HG03521 (cell line): ENCODE measurements around the gene DNAJC22.
"Not testable (repeated sequence)": the region's sequence is repeated elsewhere in the genome, so short reads cannot be mapped to it uniquely, and the experiment has no call there.

Experiments
- ATAC-seq: cut with Tn5 transposase; IDR thresholded peaks from one replicate; pipeline ENCODE4 v1.9.1; 2021; ENCODE audit warnings: mild to moderate bottlenecking, moderate library complexity; ENCODE audit not compliant: unreplicated experiment

The DNAJC22 gene

GRCh38 chr12:49330631-49331379 lies 15.9 kb upstream of the DNAJC22 start:
- ATAC-seq: no peak

GRCh38 chr12:49331380-49332222 lies 15.1 kb upstream of the DNAJC22 start:
- ATAC-seq: no peak

- ATAC-seq: no peak
Measured at GRCh38 chr12:49332441-49332861, 14.2 kb upstream of the DNAJC22 start.

- ATAC-seq: no peak
Measured at GRCh38 chr12:49332891-49333371, 13.8 kb upstream of the DNAJC22 start.

- ATAC-seq: not testable (repeated sequence)
Measured at GRCh38 chr12:49333778-49334177, 12.9 kb upstream of the DNAJC22 start.

GRCh38 chr12:49334226-49334625 lies 12.5 kb upstream of the DNAJC22 start:
- ATAC-seq: no peak

GRCh38 chr12:49334681-49335080 lies 12.0 kb upstream of the DNAJC22 start:
- ATAC-seq: no peak

GRCh38 chr12:49335118-49335954 lies 11.4 kb upstream of the DNAJC22 start:
- no peak for ATAC-seq

GRCh38 chr12:49335955-49336644 lies 10.6 kb upstream of the DNAJC22 start:
- no peak for ATAC-seq

- no peak for ATAC-seq
Measured at GRCh38 chr12:49336645-49337584, 9.8 kb upstream of the DNAJC22 start, which contains the start of gene C1QL4. TSS of gene C1QL4 (minus strand) at chr12:49337188. CDS start at chr12:49336477, 711 bp downstream.

- ATAC-seq: no peak
Measured at GRCh38 chr12:49338830-49339463, 7.7 kb upstream of the DNAJC22 start.

GRCh38 chr12:49339464-49339861 lies 7.2 kb upstream of the DNAJC22 start:
- no peak for ATAC-seq

- ATAC-seq: no peak
Measured at GRCh38 chr12:49340095-49340870, 6.4 kb upstream of the DNAJC22 start.

- no peak for ATAC-seq
Measured at GRCh38 chr12:49340971-49341776, 5.5 kb upstream of the DNAJC22 start.

GRCh38 chr12:49341777-49342065 lies 5.0 kb upstream of the DNAJC22 start:
- ATAC-seq: no peak

- peak; percentile 72 for ATAC-seq
Measured at GRCh38 chr12:49342066-49342913, 4.4 kb upstream of the DNAJC22 start.
